ENCODE data around the gene CBLC.

CBLC gene

GRCh38 chr19:44734357-44734756 lies 43.3 kb upstream of the CBLC start:
- DNase-seq (ENCODE audit: extremely low read depth, low read depth) = no peak
- TF ChIP-seq, protein P1, sequence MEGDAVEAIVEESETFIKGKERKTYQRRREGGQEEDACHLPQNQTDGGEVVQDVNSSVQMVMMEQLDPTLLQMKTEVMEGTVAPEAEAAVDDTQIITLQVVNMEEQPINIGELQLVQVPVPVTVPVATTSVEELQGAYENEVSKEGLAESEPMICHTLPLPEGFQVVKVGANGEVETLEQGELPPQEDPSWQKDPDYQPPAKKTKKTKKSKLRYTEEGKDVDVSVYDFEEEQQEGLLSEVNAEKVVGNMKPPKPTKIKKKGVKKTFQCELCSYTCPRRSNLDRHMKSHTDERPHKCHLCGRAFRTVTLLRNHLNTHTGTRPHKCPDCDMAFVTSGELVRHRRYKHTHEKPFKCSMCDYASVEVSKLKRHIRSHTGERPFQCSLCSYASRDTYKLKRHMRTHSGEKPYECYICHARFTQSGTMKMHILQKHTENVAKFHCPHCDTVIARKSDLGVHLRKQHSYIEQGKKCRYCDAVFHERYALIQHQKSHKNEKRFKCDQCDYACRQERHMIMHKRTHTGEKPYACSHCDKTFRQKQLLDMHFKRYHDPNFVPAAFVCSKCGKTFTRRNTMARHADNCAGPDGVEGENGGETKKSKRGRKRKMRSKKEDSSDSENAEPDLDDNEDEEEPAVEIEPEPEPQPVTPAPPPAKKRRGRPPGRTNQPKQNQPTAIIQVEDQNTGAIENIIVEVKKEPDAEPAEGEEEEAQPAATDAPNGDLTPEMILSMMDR (IDR thresholded peaks at IDR 0.05; ENCODE audit: low read depth, low read length) = no peak

GRCh38 chr19:44735011-44735410 lies 42.7 kb upstream of the CBLC start:
- DNase-seq (ENCODE audit: extremely low read depth, low read depth) = no peak
- TF ChIP-seq, protein P1 (IDR thresholded peaks at IDR 0.05; ENCODE audit: low read depth, low read length) = no peak

GRCh38 chr19:44737238-44738071 lies 40.2 kb upstream of the CBLC start:
- no peak for DNase-seq (ENCODE audit: extremely low read depth, low read depth)

DNA sequence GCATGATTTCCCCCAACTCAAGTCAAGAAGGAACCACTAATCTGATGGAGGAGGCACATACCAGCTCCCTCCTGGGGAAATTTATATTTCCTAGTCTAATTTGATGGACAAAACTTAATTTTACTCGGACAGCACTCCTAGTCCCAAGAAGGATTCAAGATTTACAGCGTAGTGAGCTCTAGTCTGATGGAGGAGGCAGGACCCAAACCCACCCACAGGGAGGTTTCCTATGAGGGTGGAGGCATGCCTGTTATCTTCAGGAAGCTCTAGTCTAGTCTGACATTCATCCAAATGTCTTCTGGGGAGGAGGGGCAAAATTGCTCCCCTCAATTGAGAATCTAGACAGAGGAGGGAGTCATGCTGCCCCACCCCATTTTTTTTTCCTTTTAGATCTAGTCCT lies 39.6 kb upstream of the CBLC start:
- no peak for DNase-seq (ENCODE audit: extremely low read depth, low read depth)
- TF ChIP-seq, protein P1 (IDR thresholded peaks at IDR 0.05; ENCODE audit: low read depth, low read length) = no peak

More at GRCh38 chr19:44737238-44738071, 40.2 kb upstream of the CBLC start:
- TF ChIP-seq, protein P1 (IDR thresholded peaks at IDR 0.05; ENCODE audit: low read depth, low read length) = no peak

GRCh38 chr19:44738603-44739558 lies 38.8 kb upstream of the CBLC start:
- TF ChIP-seq, protein P1 (IDR thresholded peaks at IDR 0.05; ENCODE audit: low read depth, low read length) = no peak
- DNase-seq (ENCODE audit: extremely low read depth, low read depth) = no peak

- TF ChIP-seq, protein P1 (IDR thresholded peaks at IDR 0.05; ENCODE audit: low read depth, low read length) = peak; percentile 8
- DNase-seq (ENCODE audit: extremely low read depth, low read depth) = no peak
These were observed 37.3 kb upstream of the CBLC start for GRCh38 chr19:44740351-44740824.

Measured in AG09319 (cell line).